Fibroblast of the aortic adventitia (primary cell): ENCODE measurements around the gene NCAPD2. TPM values are rescaled to one million over a fixed set of nuclear protein-coding genes. Genes with fewer than 3 reads are reported as not detected.

Source experiments
- DNase-seq: peaks from one replicate; pipeline ENCODE4 v3.0.0-alpha.2; 2010; ENCODE audit warnings: low read depth
- H3K4me3 ChIP-seq: 2 replicates; pipeline ENCODE4 v1.5.1; 2011; ENCODE audit warnings: low read depth, mild to moderate bottlenecking, control low read depth, low read length, moderate library complexity
- CTCF ChIP-seq: IDR thresholded peaks from 2 replicates; pipeline ENCODE4 v1.5.1; 2011; ENCODE audit warnings: mild to moderate bottlenecking, low read length, control low read depth, inconsistent platforms; ENCODE audit not compliant: insufficient read depth
- total RNA-seq: library from RNA; depleted of rRNA; stranded (reverse); fragments of >200 nt; gene quantifications from 2 replicates; pipeline ENCODE4 v1.2.3, GENCODE V29; 2012; ENCODE audit warnings: low replicate concordance

NCAPD2 gene
- total RNA-seq, 1 donor: 43.1 TPM

DNA sequence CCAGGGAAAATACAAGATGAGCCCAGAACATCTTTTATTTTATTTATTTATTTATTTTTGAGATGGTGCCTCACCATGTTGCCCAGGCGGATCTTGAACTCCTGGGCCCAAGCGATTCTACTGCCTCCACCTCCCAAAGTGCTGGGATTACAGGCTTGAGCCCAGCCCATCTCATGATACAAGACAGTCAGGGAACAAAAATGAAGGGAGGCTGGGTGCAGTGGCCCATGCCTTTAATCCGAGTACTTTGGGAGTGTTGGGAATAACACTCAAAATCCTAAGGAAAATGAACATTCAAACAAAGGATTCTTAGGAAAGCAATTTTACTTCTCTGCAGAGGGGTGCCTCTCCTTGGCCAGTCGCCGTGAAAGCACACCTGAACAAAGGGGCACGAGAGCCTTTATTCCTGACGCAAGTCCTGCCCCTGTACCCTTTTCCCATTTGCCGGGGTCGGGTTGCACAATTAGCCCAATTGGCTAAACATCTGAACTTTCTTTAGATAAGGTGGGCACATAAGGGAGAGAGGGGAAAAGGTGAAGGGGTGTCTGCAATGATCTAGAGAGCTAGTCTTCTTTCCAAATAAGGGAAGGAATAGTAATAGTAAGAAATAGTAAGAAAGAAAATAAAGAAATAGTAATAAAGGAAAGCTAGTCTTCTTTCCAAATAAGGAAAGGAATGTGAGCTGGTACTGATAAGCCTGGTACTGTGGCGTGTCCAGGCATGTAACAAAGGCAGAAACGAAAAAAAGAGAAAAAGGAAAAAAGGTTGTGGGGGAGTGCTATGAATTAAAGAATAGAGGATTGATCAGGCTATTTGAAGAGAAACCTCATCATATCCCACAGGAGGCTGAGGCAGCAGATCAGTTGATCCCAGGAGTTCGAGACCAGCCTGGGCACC, 13.4 kb downstream of the NCAPD2 start:
- TF ChIP-seq CTCF: no peak
- peak; percentile 47 for DNase-seq
- no peak overlapping the region for H3K4me3 ChIP-seq

DNA sequence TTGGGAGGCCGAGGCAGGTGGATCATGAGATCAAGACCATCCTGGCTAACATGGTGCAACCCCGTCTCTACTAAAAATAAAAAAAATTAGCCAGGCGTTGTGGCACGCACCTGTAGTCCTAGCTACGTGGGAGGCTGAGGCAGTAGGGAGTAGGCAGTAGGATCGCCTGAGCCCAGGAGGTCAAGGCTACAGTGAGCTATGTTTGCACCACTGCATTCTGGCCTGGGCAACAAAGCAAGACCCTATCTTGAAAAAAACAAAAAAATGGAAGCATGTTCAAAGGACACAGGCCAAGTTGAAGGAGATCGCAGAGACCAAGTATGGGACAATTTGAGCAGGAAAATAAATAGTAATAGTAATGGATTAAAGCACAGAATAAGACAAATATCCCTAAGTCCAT, 14.2 kb downstream of the NCAPD2 start:
- H3K4me3 ChIP-seq: no peak overlapping the region
- TF ChIP-seq CTCF: no peak
- no peak for DNase-seq

- DNase-seq: no peak
Observed at GRCh38 chr12:6520186-6520585, 26.3 kb downstream of the NCAPD2 start.

DNA sequence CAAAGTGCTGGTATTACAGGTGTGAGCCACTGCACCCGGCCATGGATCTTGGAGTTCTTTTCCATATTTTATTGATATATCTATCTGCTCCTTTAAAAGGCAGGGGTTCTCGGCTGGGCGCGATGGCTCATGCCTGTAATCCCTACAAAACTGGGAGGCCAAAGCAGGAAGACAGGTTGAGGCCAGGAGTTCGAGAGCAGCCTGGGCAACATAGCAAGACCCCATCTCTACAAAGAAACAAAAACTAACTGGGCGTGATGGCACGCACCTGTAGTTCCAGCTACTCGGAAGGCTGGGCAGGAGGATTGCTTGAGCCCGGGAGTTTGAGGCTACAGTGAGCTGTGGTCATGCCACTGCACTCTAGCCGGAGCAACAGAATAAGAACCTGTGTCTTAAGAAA, 28.3 kb downstream of the NCAPD2 start:
- TF ChIP-seq CTCF: no peak
- no peak overlapping the region for H3K4me3 ChIP-seq
- DNase-seq: no peak

More at GRCh38 chr12:6520186-6520585, 26.3 kb downstream of the NCAPD2 start:
- TF ChIP-seq CTCF: no peak
- H3K4me3 ChIP-seq: no peak overlapping the region

DNA sequence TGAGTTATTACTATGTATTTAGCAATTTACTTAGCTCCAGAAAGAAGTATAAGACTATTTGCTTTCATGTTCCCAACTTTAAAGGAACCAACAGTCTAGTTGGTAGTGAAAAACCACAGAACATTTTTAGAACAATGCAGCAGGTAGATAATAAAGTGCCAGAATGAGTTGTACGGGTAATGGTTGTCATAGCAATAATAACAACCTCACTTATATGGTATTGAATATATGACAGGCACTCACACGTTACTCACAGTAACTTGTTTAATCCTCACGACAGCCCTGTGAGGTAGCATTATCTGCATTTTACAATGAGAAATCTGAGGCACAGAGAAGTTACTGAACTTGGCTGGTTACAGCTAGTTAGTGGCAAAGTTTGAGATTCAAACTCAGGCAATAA, 29.8 kb downstream of the NCAPD2 start:
- no peak overlapping the region for H3K4me3 ChIP-seq
- no peak for TF ChIP-seq CTCF

GRCh38 chr12:6524648-6525047, 30.7 kb downstream of the NCAPD2 start:
- no peak overlapping the region for H3K4me3 ChIP-seq
- no peak for DNase-seq
- TF ChIP-seq CTCF: no peak

More for the DNA sequence above, 29.8 kb downstream of the NCAPD2 start:
- DNase-seq: no peak

GRCh38 chr12:6526201-6526600, 32.3 kb downstream of the NCAPD2 start:
- no peak for DNase-seq
- TF ChIP-seq CTCF: no peak
- no peak overlapping the region for H3K4me3 ChIP-seq
